ENCODE data around the gene NLRP12. TPM values are rescaled to one million over a fixed set of nuclear protein-coding genes. Genes with fewer than 3 reads are reported as not detected.

The NLRP12 gene, protein sequence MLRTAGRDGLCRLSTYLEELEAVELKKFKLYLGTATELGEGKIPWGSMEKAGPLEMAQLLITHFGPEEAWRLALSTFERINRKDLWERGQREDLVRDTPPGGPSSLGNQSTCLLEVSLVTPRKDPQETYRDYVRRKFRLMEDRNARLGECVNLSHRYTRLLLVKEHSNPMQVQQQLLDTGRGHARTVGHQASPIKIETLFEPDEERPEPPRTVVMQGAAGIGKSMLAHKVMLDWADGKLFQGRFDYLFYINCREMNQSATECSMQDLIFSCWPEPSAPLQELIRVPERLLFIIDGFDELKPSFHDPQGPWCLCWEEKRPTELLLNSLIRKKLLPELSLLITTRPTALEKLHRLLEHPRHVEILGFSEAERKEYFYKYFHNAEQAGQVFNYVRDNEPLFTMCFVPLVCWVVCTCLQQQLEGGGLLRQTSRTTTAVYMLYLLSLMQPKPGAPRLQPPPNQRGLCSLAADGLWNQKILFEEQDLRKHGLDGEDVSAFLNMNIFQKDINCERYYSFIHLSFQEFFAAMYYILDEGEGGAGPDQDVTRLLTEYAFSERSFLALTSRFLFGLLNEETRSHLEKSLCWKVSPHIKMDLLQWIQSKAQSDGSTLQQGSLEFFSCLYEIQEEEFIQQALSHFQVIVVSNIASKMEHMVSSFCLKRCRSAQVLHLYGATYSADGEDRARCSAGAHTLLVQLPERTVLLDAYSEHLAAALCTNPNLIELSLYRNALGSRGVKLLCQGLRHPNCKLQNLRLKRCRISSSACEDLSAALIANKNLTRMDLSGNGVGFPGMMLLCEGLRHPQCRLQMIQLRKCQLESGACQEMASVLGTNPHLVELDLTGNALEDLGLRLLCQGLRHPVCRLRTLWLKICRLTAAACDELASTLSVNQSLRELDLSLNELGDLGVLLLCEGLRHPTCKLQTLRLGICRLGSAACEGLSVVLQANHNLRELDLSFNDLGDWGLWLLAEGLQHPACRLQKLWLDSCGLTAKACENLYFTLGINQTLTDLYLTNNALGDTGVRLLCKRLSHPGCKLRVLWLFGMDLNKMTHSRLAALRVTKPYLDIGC
- not detected in 2 replicates for total RNA-seq

DNA sequence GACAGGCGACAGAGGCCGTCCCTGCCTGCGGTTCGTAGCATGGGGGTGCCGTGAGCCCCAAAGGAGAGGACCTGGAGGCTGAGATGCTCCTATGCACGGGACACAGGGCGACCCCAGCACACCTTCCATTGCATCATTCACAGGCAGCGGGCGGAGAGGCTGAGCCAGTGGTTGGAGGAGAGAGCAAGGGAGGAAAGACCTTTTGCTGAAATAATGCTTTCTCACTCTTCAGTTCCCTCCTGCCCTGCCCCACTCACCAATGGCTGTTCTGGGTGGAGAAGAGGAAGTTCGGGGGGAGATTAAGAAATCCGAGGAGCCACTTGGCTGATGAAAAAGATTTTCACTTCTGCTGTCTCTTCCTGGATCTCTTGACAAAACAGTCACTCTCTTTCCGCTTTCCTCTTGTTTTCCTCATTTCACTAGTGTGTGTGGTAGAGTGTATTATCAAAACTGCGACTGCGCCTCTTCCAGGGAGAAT is at the start of gene NLRP12:
NLRP12 (minus strand) TSS at position 181 of the 478 bp plus-strand sequence; CDS start at position 41, 140 bp downstream.

DNA sequence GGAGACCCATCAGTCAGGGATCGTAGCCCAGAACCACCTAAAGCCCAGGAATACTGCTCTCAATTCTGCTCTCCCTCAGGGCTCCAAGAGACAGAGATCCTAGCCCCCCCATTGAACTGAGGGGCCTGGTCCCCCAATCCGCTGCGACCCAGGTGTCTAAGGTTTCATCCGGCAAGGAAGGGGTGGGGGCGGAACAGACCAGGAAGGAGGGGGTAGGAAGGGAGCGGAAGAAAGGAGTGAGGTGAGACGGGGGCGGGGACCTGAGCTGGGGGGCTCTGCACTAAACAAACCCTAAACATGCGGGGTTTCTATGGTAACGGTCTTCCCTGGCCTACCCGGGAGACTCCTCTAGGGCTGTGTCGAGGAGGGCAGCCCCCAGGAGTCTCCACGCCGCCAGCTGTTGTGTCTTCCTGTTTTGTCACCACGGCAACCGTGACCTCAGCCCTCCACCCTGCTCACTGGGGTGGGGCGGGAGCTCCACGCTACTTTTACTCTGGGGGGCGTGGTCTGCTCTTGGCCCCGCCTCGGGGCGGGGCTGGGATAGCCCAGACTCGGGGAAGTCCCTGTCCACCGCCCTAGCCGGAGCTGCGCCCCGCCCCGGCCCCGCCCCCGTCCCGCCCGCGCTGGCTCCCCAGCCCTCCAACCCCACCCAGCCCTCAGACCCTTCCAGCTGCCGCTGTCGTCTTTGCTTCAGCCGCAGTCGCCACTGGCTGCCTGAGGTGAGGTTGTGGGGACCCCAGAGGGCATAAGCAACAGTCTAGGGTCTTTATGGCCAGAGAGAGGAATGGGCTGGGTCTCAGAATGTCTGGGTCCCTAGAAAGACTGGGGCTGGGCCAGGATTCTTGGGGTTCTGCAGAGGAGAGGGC is 43.3 kb upstream of the NLRP12 start, which contains the start of gene MYADM:
MYADM (plus strand) TSS at position 659 of the 866 bp plus-strand sequence. CDS start 5,647 bp downstream, outside the sequence.

Other genes with a start within 250 kb of the NLRP12 start
- gene DPRX, start 192.3 kb downstream of the NLRP12 start, total RNA-seq = not detected in 2 replicates
- 23.2 and 29.8 TPM in 2 replicates for gene MYADM, start 43.6 kb upstream of the NLRP12 start, total RNA-seq
- not detected in 2 replicates for gene PRKCG, start 57.9 kb upstream of the NLRP12 start, total RNA-seq
- gene CACNG7, start 85.0 kb upstream of the NLRP12 start, total RNA-seq = not detected in 2 replicates
- gene CACNG8, start 138.6 kb upstream of the NLRP12 start, total RNA-seq = not detected in 2 replicates
- gene CACNG6, start 167.3 kb upstream of the NLRP12 start, total RNA-seq = not detected in 2 replicates
- not detected in 2 replicates for gene VSTM1, start 239.6 kb upstream of the NLRP12 start, total RNA-seq

All from hair follicular keratinocyte (primary cell).